IMR-90 (cell line): ENCODE measurements around the gene ACAD9.

Experiments
- NFE2L2 ChIP-seq: fragments of 150-350 bp; IDR thresholded peaks from 2 replicates; pipeline ENCODE4 v1.6.1; 2016; ENCODE audit warnings: low read depth, mild to moderate bottlenecking, low read length
- TF ChIP-seq, protein P1 (sequence below): conservative IDR thresholded peaks from 2 replicates; pipeline ENCODE4 v1.5.1; 2012; ENCODE audit warnings: mild to moderate bottlenecking, low read depth, low read length, improper control_type of control experiment

DNA sequence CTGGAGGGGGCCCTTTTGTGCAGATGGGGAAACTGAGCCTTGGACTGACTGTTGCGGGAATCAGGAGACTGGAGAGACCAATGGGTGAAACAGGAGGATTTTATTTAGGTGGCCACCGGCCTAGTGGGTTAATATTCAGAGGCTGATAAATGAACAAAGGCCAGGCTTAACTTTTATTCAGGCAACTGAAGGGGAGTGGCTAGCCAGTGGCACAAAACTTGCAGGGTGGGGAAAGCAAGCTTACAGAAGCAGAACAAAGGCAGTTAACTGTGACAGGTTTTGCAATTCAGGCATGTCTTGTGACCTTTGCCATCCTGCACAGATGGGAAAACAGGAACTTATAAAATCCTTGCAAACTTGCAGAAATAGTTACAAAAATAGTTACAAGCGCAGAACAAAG is 24.9 kb upstream of the ACAD9 start:
- TF ChIP-seq NFE2L2 = no peak
- TF ChIP-seq, protein P1, sequence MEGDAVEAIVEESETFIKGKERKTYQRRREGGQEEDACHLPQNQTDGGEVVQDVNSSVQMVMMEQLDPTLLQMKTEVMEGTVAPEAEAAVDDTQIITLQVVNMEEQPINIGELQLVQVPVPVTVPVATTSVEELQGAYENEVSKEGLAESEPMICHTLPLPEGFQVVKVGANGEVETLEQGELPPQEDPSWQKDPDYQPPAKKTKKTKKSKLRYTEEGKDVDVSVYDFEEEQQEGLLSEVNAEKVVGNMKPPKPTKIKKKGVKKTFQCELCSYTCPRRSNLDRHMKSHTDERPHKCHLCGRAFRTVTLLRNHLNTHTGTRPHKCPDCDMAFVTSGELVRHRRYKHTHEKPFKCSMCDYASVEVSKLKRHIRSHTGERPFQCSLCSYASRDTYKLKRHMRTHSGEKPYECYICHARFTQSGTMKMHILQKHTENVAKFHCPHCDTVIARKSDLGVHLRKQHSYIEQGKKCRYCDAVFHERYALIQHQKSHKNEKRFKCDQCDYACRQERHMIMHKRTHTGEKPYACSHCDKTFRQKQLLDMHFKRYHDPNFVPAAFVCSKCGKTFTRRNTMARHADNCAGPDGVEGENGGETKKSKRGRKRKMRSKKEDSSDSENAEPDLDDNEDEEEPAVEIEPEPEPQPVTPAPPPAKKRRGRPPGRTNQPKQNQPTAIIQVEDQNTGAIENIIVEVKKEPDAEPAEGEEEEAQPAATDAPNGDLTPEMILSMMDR = no peak
